Loucy (cell line): Measurements from ENCODE around the gene TGFB3.

Source experiments
- CTCF ChIP-seq: fragments of 200-600 bp; sonication (generic); conservative IDR thresholded peaks from 2 replicates; pipeline ENCODE4 v1.5.1; 2014; ENCODE audit warnings: mild to moderate bottlenecking, antibody characterized with exemption, low read length
- EZH2phosphoT487 ChIP-seq: fragments of 200-600 bp; IDR thresholded peaks from 2 replicates; pipeline ENCODE4 v1.6.1; 2018; ENCODE audit warnings: antibody characterized with exemption, mild to moderate bottlenecking, moderate library complexity, borderline replicate concordance

DNA sequence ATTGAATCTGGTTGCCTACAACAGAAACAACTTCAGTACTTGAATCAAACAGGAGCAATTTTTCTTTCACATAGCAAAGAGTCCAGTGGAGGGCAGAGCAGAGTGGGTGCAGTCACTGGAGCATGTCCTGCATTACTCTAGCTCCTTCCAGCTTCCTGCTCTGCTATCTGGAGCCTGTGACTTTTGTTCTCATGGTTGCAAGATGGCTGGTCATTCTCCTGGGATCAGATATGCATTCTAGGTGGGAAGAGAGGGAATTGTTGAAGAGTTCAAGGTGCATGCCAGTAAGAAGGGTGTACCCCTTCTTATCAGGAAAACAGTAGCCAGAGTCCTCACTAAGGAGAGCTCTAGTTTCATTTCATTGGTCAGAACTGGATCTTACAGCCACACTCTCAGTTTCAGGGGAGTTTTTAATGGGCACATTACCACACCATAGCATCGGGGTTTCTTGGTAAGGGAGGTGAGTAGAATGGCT, 11.8 kb upstream of the TGFB3 start:
- peak; percentile 37 for TF ChIP-seq CTCF
- no peak for TF ChIP-seq EZH2phosphoT487
